CD4-positive, alpha-beta T cell treated with Interleukin-21 for 1 hour (primary cell): ENCODE results near the gene RASGEF1B.

Source experiments
- DNase-seq: peaks from one replicate; pipeline ENCODE4 v3.0.0-alpha.2; 2020

The RASGEF1B gene

GRCh38 chr4:81471588-81472280 lies at the start of gene RASGEF1B:
RASGEF1B (minus strand) TSS chr4:81471907; CDS start chr4:81459508, 12,399 bp downstream.
- peak; percentile 95 for DNase-seq

GRCh38 chr4:81519856-81520255 lies 48.1 kb upstream of the RASGEF1B start:
- no peak for DNase-seq

GRCh38 chr4:81519427-81519773 lies 47.7 kb upstream of the RASGEF1B start:
- DNase-seq = no peak

- DNase-seq = no peak
These were observed 47.2 kb upstream of the RASGEF1B start for GRCh38 chr4:81518762-81519426.

DNA sequence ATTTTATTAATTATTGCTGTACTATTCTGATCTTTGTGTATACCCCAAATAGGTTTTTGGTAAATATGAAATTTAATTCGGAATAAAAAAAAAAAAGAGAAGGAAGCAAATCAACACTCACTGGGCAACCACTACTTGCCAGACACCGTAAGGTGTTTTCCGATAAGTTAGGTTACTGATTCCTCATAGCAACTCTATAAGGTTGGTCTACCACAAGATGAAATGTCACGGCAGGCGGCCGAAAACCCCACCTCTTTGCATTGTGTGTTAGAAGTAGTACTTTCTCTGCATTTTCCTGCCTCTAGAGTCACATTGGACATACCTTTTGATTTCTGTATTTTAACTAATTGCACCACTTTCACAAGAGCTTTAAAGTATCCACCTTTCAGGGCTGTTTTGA lies 44.5 kb upstream of the RASGEF1B start:
- DNase-seq = no peak

DNA sequence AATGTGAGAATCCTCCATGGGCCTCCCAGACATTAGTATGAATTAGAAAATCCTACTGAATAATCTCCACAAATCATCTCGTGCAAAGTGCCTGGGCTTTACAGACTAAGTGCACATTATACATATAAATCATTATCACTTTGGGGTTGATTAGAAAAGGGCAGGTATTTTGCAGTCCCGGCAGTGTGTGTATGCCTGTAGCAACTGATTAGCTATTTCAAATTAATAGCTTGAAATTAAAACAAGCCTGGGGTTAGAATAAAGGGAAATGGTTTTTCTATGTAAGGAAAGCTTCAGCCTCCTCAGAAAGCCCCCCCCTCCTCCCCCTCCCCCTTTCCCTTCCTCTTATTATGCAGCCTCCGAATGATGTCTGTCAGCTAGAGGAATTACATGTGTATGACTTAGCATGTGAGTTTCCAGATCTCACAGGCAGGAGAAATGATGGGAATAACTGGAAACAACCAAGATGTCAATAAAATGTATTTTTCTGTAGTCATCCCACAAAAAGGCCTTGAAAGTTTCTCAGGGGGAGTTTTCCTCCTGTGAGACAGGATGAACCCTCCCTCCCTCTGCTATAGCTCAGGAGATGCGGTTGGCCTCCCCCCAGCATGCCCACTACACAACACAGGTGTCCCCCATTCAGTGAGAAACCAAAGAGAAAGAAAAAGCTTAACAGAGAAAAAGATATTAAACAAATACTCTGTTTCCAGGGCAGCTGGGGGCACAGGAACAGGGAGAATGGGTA lies 41.2 kb upstream of the RASGEF1B start:
- no peak for DNase-seq

DNA sequence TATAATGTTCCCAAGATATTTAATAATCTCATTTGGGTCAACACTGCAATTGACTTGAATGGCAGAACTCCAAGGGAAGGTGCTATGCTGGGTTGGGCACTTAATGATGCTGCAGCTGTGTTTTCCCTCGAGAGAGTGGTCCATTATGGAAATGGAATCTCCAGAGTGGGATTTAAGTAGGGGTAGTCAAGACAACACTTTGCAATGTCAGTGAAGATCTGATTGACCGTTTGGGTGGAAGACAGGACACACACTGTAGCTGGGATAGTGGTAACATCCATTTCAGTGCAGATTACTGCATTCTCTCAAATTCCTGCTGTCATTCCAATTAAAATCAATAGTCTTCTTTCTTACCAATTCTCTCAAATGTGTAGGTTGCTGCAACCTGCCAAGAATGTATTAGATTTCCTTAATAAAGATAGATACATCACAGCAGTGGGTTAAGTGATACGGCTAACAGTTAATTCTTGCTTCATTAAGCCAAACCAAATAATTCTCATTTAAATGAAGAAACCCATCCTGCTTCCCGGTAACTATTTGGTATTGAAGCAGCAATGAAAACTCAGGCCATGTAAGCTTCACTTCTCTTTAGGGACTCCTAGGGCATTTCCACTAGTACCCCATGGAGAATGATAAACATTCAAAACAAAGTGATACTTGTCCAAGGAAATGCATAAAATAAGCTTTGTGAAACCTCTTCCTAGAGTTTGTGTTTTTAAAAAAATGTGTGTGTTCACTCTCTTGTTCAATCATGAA lies 40.5 kb upstream of the RASGEF1B start:
- no peak for DNase-seq

DNA sequence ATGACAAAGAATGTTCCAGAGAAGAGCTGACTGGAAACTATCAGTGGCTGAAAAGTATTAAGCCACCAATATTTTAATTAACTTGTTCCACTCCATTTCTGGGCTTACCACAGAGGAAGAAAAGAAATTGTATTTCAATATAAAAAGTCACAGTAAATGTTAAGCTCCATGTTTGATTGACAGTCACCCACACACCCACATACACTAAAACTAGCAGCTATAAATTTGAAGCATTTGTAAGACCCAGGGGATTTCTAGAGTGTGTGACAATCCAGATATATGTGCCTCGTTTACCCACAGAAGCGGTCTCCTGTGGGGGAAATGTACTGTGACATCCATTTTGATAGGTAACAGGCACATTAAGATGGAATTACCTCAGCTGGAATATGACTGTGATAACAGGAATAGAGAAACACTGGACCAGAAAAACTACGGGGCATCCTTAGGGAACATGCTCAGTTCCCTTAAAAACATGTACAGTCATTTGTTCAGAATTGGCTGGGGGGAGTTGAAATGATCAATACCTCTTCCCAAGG lies 39.0 kb upstream of the RASGEF1B start:
- no peak for DNase-seq

DNA sequence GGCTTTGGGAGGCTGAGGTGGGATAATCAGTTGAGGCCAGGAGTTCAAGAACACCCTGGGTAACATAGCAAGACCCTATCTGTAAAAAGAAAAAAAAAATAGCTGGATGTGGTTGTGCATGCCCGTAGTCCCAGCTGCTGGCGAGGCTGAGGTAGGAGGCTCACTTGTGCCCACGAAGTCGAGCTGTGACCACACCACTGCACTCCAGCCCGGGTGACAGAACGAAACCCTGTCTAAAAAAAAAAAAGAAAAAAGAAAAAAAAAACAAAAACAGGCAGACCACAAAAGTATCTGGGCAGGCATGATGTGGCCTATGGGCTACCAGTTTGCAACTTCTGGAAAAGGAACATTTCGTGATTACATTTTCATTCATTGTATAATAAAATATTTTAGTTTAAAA lies 38.1 kb upstream of the RASGEF1B start:
- DNase-seq = no peak

- no peak for DNase-seq
These were observed 37.5 kb upstream of the RASGEF1B start for GRCh38 chr4:81509191-81509590.

GRCh38 chr4:81508411-81509185 lies 36.9 kb upstream of the RASGEF1B start:
- DNase-seq = no peak

DNA sequence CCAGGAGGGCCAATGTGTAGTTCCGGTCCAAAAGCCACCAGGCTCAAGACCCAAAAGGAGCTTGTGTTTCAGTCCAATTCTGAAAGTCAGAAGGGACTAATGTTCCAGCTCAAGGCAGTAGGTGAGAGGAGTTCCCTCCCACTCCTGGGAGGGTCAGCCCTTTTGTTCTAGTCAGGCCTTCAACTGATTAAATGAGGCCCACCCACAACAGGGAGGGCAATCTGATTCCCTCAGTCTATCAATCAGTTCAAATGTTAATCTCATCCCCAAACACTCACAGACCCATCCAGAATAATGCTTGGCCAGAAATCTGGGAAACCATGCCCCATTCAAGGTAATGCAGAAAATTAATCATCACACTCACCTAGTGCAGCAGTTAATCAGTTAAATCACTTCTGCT lies 35.8 kb upstream of the RASGEF1B start:
- DNase-seq = no peak

GRCh38 chr4:81506731-81507130 lies 35.0 kb upstream of the RASGEF1B start:
- DNase-seq = no peak

GRCh38 chr4:81505726-81506125 lies 34.0 kb upstream of the RASGEF1B start:
- no peak for DNase-seq

- DNase-seq = peak; percentile 67
These were observed 33.4 kb upstream of the RASGEF1B start for GRCh38 chr4:81505004-81505598.

DNA sequence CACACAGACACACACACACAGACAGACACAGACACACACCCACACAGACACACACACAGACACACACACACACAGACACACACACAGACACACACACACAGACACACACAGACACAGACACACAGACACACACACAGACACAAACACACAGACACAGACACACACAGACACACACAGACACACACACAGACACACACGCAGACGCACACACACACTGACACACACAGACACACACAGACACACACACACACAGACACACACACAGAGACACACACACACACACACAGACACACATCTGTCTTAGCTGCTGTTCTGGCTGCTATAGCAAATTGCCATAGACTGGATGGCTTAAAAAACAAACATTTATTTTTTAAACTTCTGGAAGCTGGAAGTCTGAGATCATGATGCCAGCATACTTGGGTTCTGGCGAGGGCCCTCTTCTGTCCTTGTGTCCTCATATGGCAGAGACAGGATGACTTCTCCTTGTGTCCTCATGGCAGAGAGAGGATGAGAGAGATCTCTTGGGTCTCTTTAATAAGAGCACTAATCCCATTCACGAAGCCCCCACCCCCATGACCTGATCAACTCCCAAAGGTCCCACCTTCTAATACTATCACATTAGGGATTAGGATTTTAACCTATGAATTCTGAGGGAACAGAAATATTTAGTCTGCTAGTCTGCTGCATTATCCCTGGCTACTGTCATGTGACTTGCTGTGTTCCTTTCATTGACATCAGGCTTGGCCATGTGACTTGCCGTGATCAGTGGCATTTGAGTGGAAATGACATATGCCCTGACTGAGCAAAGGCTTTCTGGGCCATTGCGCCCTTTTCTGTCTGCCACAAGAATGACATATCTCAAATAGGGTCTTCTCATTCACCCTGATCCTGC lies 32.7 kb upstream of the RASGEF1B start:
- peak; percentile 33 for DNase-seq

- DNase-seq = no peak
These were observed 31.9 kb upstream of the RASGEF1B start for GRCh38 chr4:81503586-81503985.

DNA sequence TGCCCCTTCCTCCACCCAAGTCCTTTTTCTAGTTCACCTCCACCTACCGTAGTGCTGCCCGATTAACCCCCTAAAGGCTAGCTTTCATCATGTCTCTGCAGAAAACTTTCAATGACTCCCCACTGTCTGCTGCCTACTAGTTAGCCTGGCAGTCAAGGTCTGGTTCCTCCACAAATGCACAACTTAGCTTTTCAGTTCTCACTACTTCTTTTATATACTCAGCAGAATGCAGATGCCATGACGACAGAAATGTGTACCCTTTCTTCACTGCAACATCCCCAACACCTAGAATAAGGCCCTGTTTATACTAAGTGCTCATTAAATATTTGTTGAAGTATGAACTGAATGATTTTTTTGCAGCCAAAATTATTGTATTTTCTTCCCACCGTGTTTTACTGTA lies 30.9 kb upstream of the RASGEF1B start:
- no peak for DNase-seq

DNA sequence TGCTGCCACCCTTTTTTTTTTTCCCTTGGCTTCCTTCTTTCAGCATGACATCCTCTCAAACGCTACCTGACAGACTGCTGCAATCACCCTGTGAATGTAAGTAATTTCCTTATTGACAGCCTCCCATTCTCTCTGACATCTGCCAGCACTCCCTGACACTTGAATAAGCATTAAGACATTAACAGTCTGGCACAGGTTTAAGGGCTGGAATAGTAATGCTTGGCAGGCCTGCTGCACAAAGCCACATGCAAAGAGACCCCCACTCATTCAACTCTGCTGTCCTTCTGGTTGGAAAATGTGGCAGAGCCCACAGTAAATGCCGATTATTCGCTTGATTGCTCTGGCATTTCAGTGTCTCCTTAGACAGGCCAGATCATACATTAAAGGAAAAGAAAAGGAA lies 28.1 kb upstream of the RASGEF1B start:
- DNase-seq = no peak

DNA sequence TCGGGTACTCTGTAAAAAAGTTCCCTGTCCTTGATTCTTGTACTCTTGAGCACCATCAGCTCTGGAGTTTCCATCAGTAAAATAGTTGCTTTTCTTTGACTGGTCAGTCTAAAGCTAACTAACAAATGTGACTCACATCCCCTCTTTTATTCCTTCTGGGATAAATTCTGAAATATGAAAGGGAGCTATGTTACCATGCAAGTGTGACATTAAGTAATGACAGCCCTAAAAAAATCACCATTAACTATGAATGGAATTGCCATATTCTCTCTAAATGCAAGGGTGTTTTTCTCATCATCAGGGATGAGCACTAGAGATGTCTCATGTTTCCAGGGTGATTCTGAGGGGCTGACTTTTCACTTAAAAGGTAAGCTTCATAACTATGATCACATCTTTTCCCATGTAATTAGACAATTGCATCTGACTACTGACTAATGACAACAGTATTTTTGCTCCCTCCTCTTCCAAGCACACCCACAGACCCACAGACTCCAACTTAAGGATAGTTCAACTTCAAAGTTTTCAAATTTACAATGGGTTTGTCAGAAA lies 26.9 kb upstream of the RASGEF1B start:
- DNase-seq = no peak
